Peyer's patch (tissue), 4 donors: ENCODE measurements around the gene ZAR1.

Experiments
- CTCF ChIP-seq, 6 experiments: fragments of 450-650 bp in 4 of 6; fragments of 200-600 bp in 2 of 6; sonication (generic) in 1 of 6; IDR thresholded peaks; one replicate each; pipeline ENCODE4 v1.5.1; 2017 to 2019; ENCODE audit warnings: antibody characterized with exemption in 6 of 6, mild to moderate bottlenecking in 3 of 6, moderate library complexity in 1 of 6
- POLR2A ChIP-seq, 2 donors: fragments of 450-650 bp; IDR thresholded peaks; one replicate each; pipeline ENCODE4 v1.5.1; 2017; ENCODE audit warnings: antibody characterized with exemption in 2 of 2, mild to moderate bottlenecking in 2 of 2, moderate library complexity in 2 of 2

- TF ChIP-seq POLR2A (IDR thresholded peaks at IDR 0.05) (no peak), CTCF (IDR thresholded peaks at IDR 0.05) (no peak)
Observed at GRCh38 chr4:48489683-48490011, 405 bp upstream of the ZAR1 start.
